Stomach smooth muscle (tissue), 2 donors: ENCODE data around the gene C10orf90.

Experiments
- H3K27ac ChIP-seq: one replicate; pipeline ENCODE4 v1.7.0; 2013; ENCODE audit warnings: mild to moderate bottlenecking, low read length, inconsistent platforms
- H3K27me3 ChIP-seq, 2 donors: one replicate each; pipeline ENCODE4 v1.7.0; 2013; ENCODE audit warnings: low read length in 2 of 2; ENCODE audit not compliant: insufficient read depth in 2 of 2, control insufficient read depth in 1 of 2
- H3K36me3 ChIP-seq, 2 donors: one replicate each; pipeline ENCODE4 v1.7.0; 2013; ENCODE audit warnings: low read length in 2 of 2; ENCODE audit not compliant: control insufficient read depth in 2 of 2, insufficient read depth in 2 of 2
- H3K4me1 ChIP-seq: one replicate; pipeline ENCODE4 v1.7.0; 2013; ENCODE audit warnings: low read length; ENCODE audit not compliant: control insufficient read depth, insufficient read depth
- H3K4me3 ChIP-seq, 2 donors: one replicate each; pipeline ENCODE4 v1.7.0; 2013; ENCODE audit warnings: low read length in 2 of 2
- H3K9ac ChIP-seq, 2 donors: one replicate each; pipeline ENCODE4 v1.7.0; 2013; ENCODE audit warnings: low read length in 2 of 2, mild to moderate bottlenecking in 1 of 2
- H3K9me3 ChIP-seq, 2 donors: one replicate each; pipeline ENCODE4 v1.7.0; 2013; ENCODE audit warnings: low read length in 2 of 2; ENCODE audit not compliant: control insufficient read depth in 2 of 2
- donor health status: healthy.
- donor health status: Pancreatic carcinoma.

Gene C10orf90

DNA sequence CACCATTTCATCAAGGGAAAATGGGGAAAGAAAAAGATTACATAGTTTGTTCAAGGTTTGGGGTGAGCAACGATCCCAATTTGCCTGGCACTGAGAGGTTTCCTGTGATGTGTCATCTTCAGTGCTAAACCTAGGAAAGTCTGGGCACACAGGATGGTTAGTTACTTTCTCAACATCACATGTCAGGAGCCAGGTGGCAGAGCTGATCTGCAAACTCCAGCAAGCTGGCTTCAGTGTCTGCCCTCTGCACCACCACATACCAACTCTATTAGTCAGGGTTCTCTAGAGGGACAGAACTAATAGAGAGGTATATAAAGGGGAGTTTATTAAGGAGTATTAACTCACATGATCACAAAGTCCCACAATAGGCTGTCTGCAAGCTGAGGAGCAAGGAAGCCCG is 293.5 kb downstream of the C10orf90 start:
- no peak overlapping the region for H3K9ac ChIP-seq
- H3K4me3 ChIP-seq: no peak overlapping the region
- H3K27me3 ChIP-seq: no peaks in the 10 kb centered on the region
- H3K36me3 ChIP-seq: no peaks in the 10 kb centered on the region
- H3K9me3 ChIP-seq: peaks cover 0 to 2% of the 10 kb centered on the region in 2 donors
- H3K27ac ChIP-seq: no peak overlapping the region
- no peaks in the 10 kb centered on the region for H3K4me1 ChIP-seq

- no peaks in the 10 kb centered on the region for H3K27me3 ChIP-seq
- no peak overlapping the region for H3K27ac ChIP-seq
Measured at GRCh38 chr10:126375926-126376554, 294.5 kb downstream of the C10orf90 start.

DNA sequence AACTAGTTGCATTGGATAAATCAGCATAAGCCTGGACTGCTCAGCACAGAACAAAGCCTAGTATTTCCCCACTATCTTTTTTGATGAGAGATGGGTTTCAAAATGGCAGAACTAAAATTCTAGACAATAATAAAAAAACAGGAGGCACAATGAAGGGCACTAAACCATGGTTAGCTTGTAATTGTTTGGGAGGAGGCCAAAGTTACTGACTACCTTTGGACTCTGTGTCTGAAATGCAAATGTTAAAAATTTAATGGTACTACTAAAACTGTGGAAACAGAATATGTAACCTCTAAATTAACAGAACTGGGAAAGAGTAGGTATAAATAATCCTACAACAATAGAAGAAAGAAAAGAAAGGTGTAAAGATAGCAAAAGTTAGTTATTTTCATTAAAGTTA is 295.2 kb downstream of the C10orf90 start:
- H3K27me3 ChIP-seq: no peaks in the 10 kb centered on the region
- H3K4me1 ChIP-seq: no peaks in the 10 kb centered on the region
- no peak overlapping the region for H3K27ac ChIP-seq
- no peaks in the 10 kb centered on the region for H3K36me3 ChIP-seq
- H3K9me3 ChIP-seq: peaks cover 0 to 2% of the 10 kb centered on the region in 2 donors
- H3K4me3 ChIP-seq: no peak overlapping the region
- H3K9ac ChIP-seq: no peak overlapping the region

More at GRCh38 chr10:126375926-126376554, 294.5 kb downstream of the C10orf90 start:
- Histone ChIP-seq H3K4me3 (no peak overlapping the region), H3K9ac (no peak overlapping the region), H3K4me1 (no peaks in the 10 kb centered on the region), H3K36me3 (no peaks in the 10 kb centered on the region), H3K9me3 (peaks cover 0 to 2% of the 10 kb centered on the region in 2 donors)
